HL-60 (cell line): Measurements from ENCODE around the gene RFC2.
"Not testable (repeated sequence)": the region's sequence is repeated elsewhere in the genome, so short reads cannot be mapped to it uniquely, and the experiment has no call there.

Experiments
- DNase-seq, 2 experiments: peaks; one replicate each; pipeline ENCODE4 v3.0.0-alpha.2; 2010 to 2020; ENCODE audit warnings: low read depth in 1 of 2, low spot score in 1 of 2
- H3K27ac ChIP-seq: fragments of 250-450 bp; sonication (Bioruptor Pico); replicated peaks from 2 replicates; pipeline ENCODE4 v1.5.1; 2020; ENCODE audit warnings: mild to moderate bottlenecking, moderate library complexity
- H3K27me3 ChIP-seq: fragments of 250-450 bp; sonication (Bioruptor Pico); 2 replicates; pipeline ENCODE4 v1.5.1; 2021; ENCODE audit warnings: mild to moderate bottlenecking, moderate library complexity; ENCODE audit not compliant: insufficient read depth, poor library complexity, severe bottlenecking
- H3K4me3 ChIP-seq: replicated peaks from 2 replicates; pipeline ENCODE4 v1.5.1; 2011; ENCODE audit warnings: mild to moderate bottlenecking, control low read depth, low read length; ENCODE audit not compliant: insufficient read depth
- GABPA ChIP-seq: IDR thresholded peaks from 2 replicates; pipeline ENCODE4 v1.6.1; 2012; ENCODE audit warnings: low read depth
- POLR2AphosphoS5 ChIP-seq: IDR thresholded peaks from 2 replicates; pipeline ENCODE4 v1.6.1; 2012; ENCODE audit warnings: low read depth
- SPI1 ChIP-seq: IDR thresholded peaks from 2 replicates; pipeline ENCODE4 v1.6.1; 2012; ENCODE audit warnings: low read depth, mild to moderate bottlenecking, borderline replicate concordance
- TF ChIP-seq, protein P1 (sequence below): IDR thresholded peaks from 2 replicates; pipeline ENCODE4 v1.6.1; 2012; ENCODE audit warnings: low read depth; ENCODE audit not compliant: insufficient replicate concordance
- TF ChIP-seq, protein P2 (sequence below): IDR thresholded peaks from one replicate; pipeline ENCODE4 v1.5.1; 2011; ENCODE audit warnings: low read length, control low read depth, inconsistent platforms; ENCODE audit not compliant: insufficient read depth

Gene RFC2

DNA sequence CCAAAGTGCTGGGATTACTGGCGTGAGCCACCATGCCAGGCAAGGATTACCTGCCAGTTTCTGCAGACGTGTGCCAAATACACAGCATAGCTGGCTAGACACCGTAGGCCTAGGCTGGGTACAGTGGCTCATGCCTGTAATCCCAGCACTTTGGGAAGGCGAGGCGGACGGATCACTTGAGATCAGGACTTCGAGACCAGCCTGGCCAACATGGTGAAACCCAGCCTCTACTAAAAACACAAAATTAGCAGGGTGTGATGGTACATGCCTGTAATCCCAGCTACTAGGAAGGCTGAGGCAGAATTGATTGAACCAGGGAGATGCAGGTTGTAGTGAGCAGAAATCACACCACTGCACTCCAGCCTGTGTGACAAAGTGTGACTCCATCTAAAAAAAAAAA is 868 bp downstream of the RFC2 start:
- peak overlapping the region; percentile 92 for H3K4me3 ChIP-seq
- no peaks in the 10 kb centered on the region for H3K27me3 ChIP-seq
- DNase-seq = no peak
- peak overlapping the region; percentile 87 for H3K27ac ChIP-seq
- TF ChIP-seq GABPA (no peak), POLR2AphosphoS5 (no peak), SPI1 (no peak)
- TF ChIP-seq, protein P1, sequence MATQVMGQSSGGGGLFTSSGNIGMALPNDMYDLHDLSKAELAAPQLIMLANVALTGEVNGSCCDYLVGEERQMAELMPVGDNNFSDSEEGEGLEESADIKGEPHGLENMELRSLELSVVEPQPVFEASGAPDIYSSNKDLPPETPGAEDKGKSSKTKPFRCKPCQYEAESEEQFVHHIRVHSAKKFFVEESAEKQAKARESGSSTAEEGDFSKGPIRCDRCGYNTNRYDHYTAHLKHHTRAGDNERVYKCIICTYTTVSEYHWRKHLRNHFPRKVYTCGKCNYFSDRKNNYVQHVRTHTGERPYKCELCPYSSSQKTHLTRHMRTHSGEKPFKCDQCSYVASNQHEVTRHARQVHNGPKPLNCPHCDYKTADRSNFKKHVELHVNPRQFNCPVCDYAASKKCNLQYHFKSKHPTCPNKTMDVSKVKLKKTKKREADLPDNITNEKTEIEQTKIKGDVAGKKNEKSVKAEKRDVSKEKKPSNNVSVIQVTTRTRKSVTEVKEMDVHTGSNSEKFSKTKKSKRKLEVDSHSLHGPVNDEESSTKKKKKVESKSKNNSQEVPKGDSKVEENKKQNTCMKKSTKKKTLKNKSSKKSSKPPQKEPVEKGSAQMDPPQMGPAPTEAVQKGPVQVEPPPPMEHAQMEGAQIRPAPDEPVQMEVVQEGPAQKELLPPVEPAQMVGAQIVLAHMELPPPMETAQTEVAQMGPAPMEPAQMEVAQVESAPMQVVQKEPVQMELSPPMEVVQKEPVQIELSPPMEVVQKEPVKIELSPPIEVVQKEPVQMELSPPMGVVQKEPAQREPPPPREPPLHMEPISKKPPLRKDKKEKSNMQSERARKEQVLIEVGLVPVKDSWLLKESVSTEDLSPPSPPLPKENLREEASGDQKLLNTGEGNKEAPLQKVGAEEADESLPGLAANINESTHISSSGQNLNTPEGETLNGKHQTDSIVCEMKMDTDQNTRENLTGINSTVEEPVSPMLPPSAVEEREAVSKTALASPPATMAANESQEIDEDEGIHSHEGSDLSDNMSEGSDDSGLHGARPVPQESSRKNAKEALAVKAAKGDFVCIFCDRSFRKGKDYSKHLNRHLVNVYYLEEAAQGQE = no peak
- TF ChIP-seq, protein P2, sequence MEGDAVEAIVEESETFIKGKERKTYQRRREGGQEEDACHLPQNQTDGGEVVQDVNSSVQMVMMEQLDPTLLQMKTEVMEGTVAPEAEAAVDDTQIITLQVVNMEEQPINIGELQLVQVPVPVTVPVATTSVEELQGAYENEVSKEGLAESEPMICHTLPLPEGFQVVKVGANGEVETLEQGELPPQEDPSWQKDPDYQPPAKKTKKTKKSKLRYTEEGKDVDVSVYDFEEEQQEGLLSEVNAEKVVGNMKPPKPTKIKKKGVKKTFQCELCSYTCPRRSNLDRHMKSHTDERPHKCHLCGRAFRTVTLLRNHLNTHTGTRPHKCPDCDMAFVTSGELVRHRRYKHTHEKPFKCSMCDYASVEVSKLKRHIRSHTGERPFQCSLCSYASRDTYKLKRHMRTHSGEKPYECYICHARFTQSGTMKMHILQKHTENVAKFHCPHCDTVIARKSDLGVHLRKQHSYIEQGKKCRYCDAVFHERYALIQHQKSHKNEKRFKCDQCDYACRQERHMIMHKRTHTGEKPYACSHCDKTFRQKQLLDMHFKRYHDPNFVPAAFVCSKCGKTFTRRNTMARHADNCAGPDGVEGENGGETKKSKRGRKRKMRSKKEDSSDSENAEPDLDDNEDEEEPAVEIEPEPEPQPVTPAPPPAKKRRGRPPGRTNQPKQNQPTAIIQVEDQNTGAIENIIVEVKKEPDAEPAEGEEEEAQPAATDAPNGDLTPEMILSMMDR = no peak

- H3K27me3 ChIP-seq = no peaks in the 10 kb centered on the region
- TF ChIP-seq, protein P1 = no peak
- DNase-seq = peak in 1 of 2 experiments; percentile 23
- peak overlapping the region; percentile 87; the same call in 1 of the 2 replicates for H3K27ac ChIP-seq
- peak overlapping the region; percentile 92 for H3K4me3 ChIP-seq
Measured at GRCh38 chr7:74252893-74253292, 1.3 kb downstream of the RFC2 start.

DNA sequence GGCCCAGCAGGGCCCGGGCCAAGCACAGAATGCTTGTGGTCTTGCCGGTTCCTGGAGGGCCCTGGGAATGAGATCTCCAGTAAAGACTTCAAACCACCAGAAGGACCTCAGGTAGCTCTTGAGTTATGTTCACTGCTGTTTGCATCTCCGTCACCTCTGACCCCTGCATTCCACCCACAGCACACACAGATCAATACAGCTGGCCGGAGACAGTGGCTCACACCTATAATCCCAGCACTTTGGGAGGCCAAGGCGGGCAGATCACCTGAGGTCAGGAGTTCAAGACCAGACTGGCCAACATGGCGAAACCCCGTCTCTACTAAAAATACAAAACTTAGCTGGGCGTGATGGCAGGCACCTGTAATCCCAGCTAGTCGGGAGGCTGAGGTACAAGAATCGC is 5.1 kb downstream of the RFC2 start:
- H3K27ac ChIP-seq, H3K27me3 ChIP-seq, DNase-seq, H3K4me3 ChIP-seq: not testable (repeated sequence)

DNA sequence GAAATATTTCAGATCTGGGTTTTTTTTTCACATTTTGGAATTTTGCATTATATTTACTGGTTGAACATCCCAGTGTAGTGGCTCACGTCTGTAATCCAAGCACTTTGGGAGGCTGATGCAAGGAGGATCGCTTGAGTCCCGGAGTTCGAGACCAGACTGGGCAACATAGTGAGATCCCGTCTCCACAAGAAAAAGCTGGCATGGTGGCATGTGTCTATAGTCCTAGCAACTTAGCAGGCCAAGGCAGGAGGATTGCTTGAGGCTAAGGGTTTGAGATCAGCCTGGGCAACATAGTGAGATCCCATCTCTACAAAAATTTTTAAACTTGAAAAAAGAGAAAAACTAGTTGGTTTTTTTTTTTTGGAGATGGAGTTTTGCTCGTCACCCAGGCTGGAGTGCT is 6.0 kb downstream of the RFC2 start:
- no peak overlapping the region for H3K4me3 ChIP-seq
- TF ChIP-seq, protein P1 = no peak
- TF ChIP-seq GABPA (no peak), SPI1 (no peak), POLR2AphosphoS5 (no peak)
- TF ChIP-seq, protein P2 = no peak
- no peaks in the 10 kb centered on the region for H3K27me3 ChIP-seq
- H3K27ac ChIP-seq = no peak overlapping the region
- DNase-seq = no peak
